Glutamatergic neuron (in vitro differentiated cells): Measurements from ENCODE around the gene SH3PXD2A. TPM values are rescaled to one million over a fixed set of nuclear protein-coding genes. Genes with fewer than 3 reads are reported as not detected.

Source experiments
- DNase-seq: peaks from one replicate; pipeline ENCODE4 v3.0.0; 2022
- H3K27ac Mint-ChIP-seq: one replicate; pipeline ENCODE4 v1.8.0; 2020; ENCODE audit warnings: mild to moderate bottlenecking, mixed read lengths, inconsistent platforms; ENCODE audit not compliant: unreplicated experiment
- H3K27me3 Mint-ChIP-seq: one replicate; pipeline ENCODE4 v1.8.0; 2020; ENCODE audit warnings: mild to moderate bottlenecking, moderate library complexity, mixed read lengths, inconsistent platforms; ENCODE audit not compliant: unreplicated experiment
- H3K36me3 Mint-ChIP-seq: one replicate; pipeline ENCODE4 v1.8.0; 2020; ENCODE audit warnings: mild to moderate bottlenecking, mixed read lengths, inconsistent platforms; ENCODE audit not compliant: unreplicated experiment
- H3K4me1 Mint-ChIP-seq: one replicate; pipeline ENCODE4 v1.8.0; 2020; ENCODE audit warnings: mild to moderate bottlenecking, low read depth, mixed read lengths, inconsistent platforms; ENCODE audit not compliant: unreplicated experiment
- H3K4me3 Mint-ChIP-seq: one replicate; pipeline ENCODE4 v1.8.0; 2020; ENCODE audit warnings: mild to moderate bottlenecking, mixed read lengths, inconsistent platforms; ENCODE audit not compliant: unreplicated experiment
- H3K9me3 Mint-ChIP-seq: one replicate; pipeline ENCODE4 v1.8.0; 2020; ENCODE audit warnings: mild to moderate bottlenecking, moderate library complexity, mixed read lengths, inconsistent platforms; ENCODE audit not compliant: unreplicated experiment
- CTCF ChIP-seq: fragments of 200-600 bp; sonication (generic); IDR thresholded peaks from one replicate; pipeline ENCODE4 v1.5.0; 2021; ENCODE audit not compliant: partially characterized antibody, unreplicated experiment
- total RNA-seq: library from RNA; stranded (reverse); fragmentation: NEBNext Ultra II Directional; extraction: Animal tissue kit (Norgen Biotek cat#: 25700); gene quantifications from one replicate; pipeline ENCODE4 v1.2.1, GENCODE V29; 2021; ENCODE audit not compliant: unreplicated experiment

SH3PXD2A gene
- total RNA-seq, 1 donor from 2014 or later = 16.7 TPM

- Mint-ChIP-seq H3K27ac (no peak overlapping the region), H3K36me3 (no peaks in the 10 kb centered on the region), H3K4me3 (no peak overlapping the region), H3K27me3 (peaks cover 2% of the 10 kb centered on the region), H3K9me3 (peaks cover 6% of the 10 kb centered on the region), H3K4me1 (peaks cover 26% of the 10 kb centered on the region)
- TF ChIP-seq CTCF = no peak
- DNase-seq = no peak
Observed at GRCh38 chr10:103769176-103769575, 86.2 kb downstream of the SH3PXD2A start.

- H3K9me3 Mint-ChIP-seq = peaks cover 6% of the 10 kb centered on the region
Observed at GRCh38 chr10:103768345-103768744, 87.0 kb downstream of the SH3PXD2A start.

GRCh38 chr10:103767756-103768155, 87.6 kb downstream of the SH3PXD2A start:
- peaks cover 2% of the 10 kb centered on the region for H3K27me3 Mint-ChIP-seq
- DNase-seq = no peak
- TF ChIP-seq CTCF = no peak
- peak overlapping the region; percentile 1 for H3K4me3 Mint-ChIP-seq
- H3K9me3 Mint-ChIP-seq = peaks cover 6% of the 10 kb centered on the region
- no peak overlapping the region for H3K27ac Mint-ChIP-seq
- no peaks in the 10 kb centered on the region for H3K36me3 Mint-ChIP-seq
- peaks cover 31% of the 10 kb centered on the region for H3K4me1 Mint-ChIP-seq

More at GRCh38 chr10:103768345-103768744, 87.0 kb downstream of the SH3PXD2A start:
- peaks cover 2% of the 10 kb centered on the region for H3K27me3 Mint-ChIP-seq
- H3K27ac Mint-ChIP-seq = no peak overlapping the region
- no peak overlapping the region for H3K4me3 Mint-ChIP-seq
- DNase-seq = no peak
- H3K36me3 Mint-ChIP-seq = no peaks in the 10 kb centered on the region
- TF ChIP-seq CTCF = no peak
- peaks cover 28% of the 10 kb centered on the region for H3K4me1 Mint-ChIP-seq

GRCh38 chr10:103766751-103767505, 88.4 kb downstream of the SH3PXD2A start:
- TF ChIP-seq CTCF = no peak
- Mint-ChIP-seq H3K9me3 (peaks cover 6% of the 10 kb centered on the region), H3K4me3 (no peak overlapping the region), H3K4me1 (peaks cover 30% of the 10 kb centered on the region), H3K36me3 (no peaks in the 10 kb centered on the region), H3K27me3 (peaks cover 2% of the 10 kb centered on the region), H3K27ac (no peak overlapping the region)
- no peak for DNase-seq

GRCh38 chr10:103765981-103766380, 89.4 kb downstream of the SH3PXD2A start:
- Mint-ChIP-seq H3K4me1 (peaks cover 25% of the 10 kb centered on the region), H3K27ac (no peak overlapping the region), H3K9me3 (peaks cover 6% of the 10 kb centered on the region), H3K4me3 (no peak overlapping the region), H3K36me3 (no peaks in the 10 kb centered on the region), H3K27me3 (no peaks in the 10 kb centered on the region)
- TF ChIP-seq CTCF = no peak
- DNase-seq = no peak
